GM19099 (cell line): ENCODE measurements around the gene ROBO4.

Experiments
- POLR2A ChIP-seq: IDR thresholded peaks from 3 replicates; pipeline ENCODE4 v1.6.1; 2011; ENCODE audit warnings: low read depth; ENCODE audit not compliant: insufficient read length; ENCODE audit errors: extremely low read depth

The ROBO4 gene

GRCh38 chr11:124884869-124885479 is 12.7 kb downstream of the ROBO4 start:
- no peak for TF ChIP-seq POLR2A

GRCh38 chr11:124884340-124884739 is 13.3 kb downstream of the ROBO4 start:
- no peak for TF ChIP-seq POLR2A

GRCh38 chr11:124882339-124883071 is 15.2 kb downstream of the ROBO4 start:
- TF ChIP-seq POLR2A = no peak

- no peak for TF ChIP-seq POLR2A
Measured at GRCh38 chr11:124880958-124881357, 16.7 kb downstream of the ROBO4 start.

GRCh38 chr11:124880290-124880611 is 17.4 kb downstream of the ROBO4 start:
- TF ChIP-seq POLR2A = no peak

- TF ChIP-seq POLR2A = no peak
Measured at GRCh38 chr11:124879493-124880289, 18.0 kb downstream of the ROBO4 start.

GRCh38 chr11:124878759-124879492 is 18.7 kb downstream of the ROBO4 start:
- TF ChIP-seq POLR2A = no peak

- TF ChIP-seq POLR2A = no peak
Measured at GRCh38 chr11:124877910-124878758, 19.5 kb downstream of the ROBO4 start.

- TF ChIP-seq POLR2A = no peak
Measured at GRCh38 chr11:124877631-124877909, 20.1 kb downstream of the ROBO4 start.

GRCh38 chr11:124876818-124877630 is 20.6 kb downstream of the ROBO4 start:
- no peak for TF ChIP-seq POLR2A

GRCh38 chr11:124875943-124876817 is 21.5 kb downstream of the ROBO4 start:
- TF ChIP-seq POLR2A = no peak

- TF ChIP-seq POLR2A = no peak
Measured at GRCh38 chr11:124875401-124875800, 22.3 kb downstream of the ROBO4 start.
